CD4-positive, CD25-positive, alpha-beta regulatory T cell (primary cell): ENCODE results near the gene SGMS1. TPM values are rescaled to one million over a fixed set of nuclear protein-coding genes. Genes with fewer than 3 reads are reported as not detected.
"Not testable (repeated sequence)": the region's sequence is repeated elsewhere in the genome, so short reads cannot be mapped to it uniquely, and the experiment has no call there.

Experiments
- ATAC-seq, 2 donors: fragments of 150-1000 bp; cut with Tn5 transposase; one replicate each; pipeline ENCODE4 v1.10.0; 2021; ENCODE audit warnings: low read depth in 2 of 2, moderate number of reproducible peaks in 2 of 2, moderate library complexity in 1 of 2
- DNase-seq, 3 donors: peaks; one replicate each; pipeline versions ENCODE4 v3.0.0 to v3.0.0-alpha.2; 2012 to 2022; ENCODE audit warnings: mixed read lengths in 1 of 3
- H3K27ac ChIP-seq: one replicate; pipeline ENCODE4 v1.7.0; 2013; ENCODE audit warnings: mild to moderate bottlenecking, low read length; ENCODE audit not compliant: insufficient read depth, poor library complexity, severe bottlenecking
- H3K27me3 ChIP-seq: one replicate; pipeline ENCODE4 v1.7.0; 2013; ENCODE audit warnings: low read length; ENCODE audit not compliant: control insufficient read depth, insufficient read depth
- H3K36me3 ChIP-seq: one replicate; pipeline ENCODE4 v1.7.0; 2013; ENCODE audit warnings: mild to moderate bottlenecking, low read length, moderate library complexity; ENCODE audit not compliant: control insufficient read depth, insufficient read depth
- H3K4me1 ChIP-seq: 2 replicates; pipeline ENCODE4 v1.7.0; 2013; ENCODE audit warnings: mild to moderate bottlenecking, low read length; ENCODE audit not compliant: insufficient read depth, control insufficient read depth, poor library complexity, severe bottlenecking
- H3K4me3 ChIP-seq: one replicate; pipeline ENCODE4 v1.7.0; 2013; ENCODE audit warnings: low read depth, mild to moderate bottlenecking, low read length, moderate library complexity
- H3K9me3 ChIP-seq, 2 experiments: 1 replicate in 1 of 2; 2 replicates in 1 of 2; pipeline ENCODE4 v1.7.0; 2013; ENCODE audit warnings: low read length in 2 of 2, mild to moderate bottlenecking in 1 of 2, moderate library complexity in 1 of 2; ENCODE audit not compliant: control insufficient read depth in 2 of 2
- H3K27ac Mint-ChIP-seq, 3 donors: one replicate each; pipeline ENCODE4 v1.8.0; 2020 to 2022; ENCODE audit warnings: mild to moderate bottlenecking in 3 of 3, mixed read lengths in 3 of 3, moderate library complexity in 2 of 3
- H3K27me3 Mint-ChIP-seq: one replicate; pipeline ENCODE4 v1.8.0; 2022; ENCODE audit warnings: mild to moderate bottlenecking, mixed read lengths
- H3K36me3 Mint-ChIP-seq: one replicate; pipeline ENCODE4 v1.8.0; 2020; ENCODE audit warnings: mixed read lengths
- H3K4me1 Mint-ChIP-seq, 4 donors: one replicate each; pipeline ENCODE4 v1.8.0; 2020 to 2022; ENCODE audit warnings: mixed read lengths in 4 of 4, mild to moderate bottlenecking in 1 of 4
- H3K4me3 Mint-ChIP-seq, 4 donors: one replicate each; pipeline ENCODE4 v1.8.0; 2020 to 2022; ENCODE audit warnings: mild to moderate bottlenecking in 4 of 4, mixed read lengths in 4 of 4, moderate library complexity in 3 of 4
- H3K9me3 Mint-ChIP-seq, 7 donors: one replicate each; pipeline ENCODE4 v1.8.0; 2020 to 2022; ENCODE audit warnings: mixed read lengths in 7 of 7, mild to moderate bottlenecking in 3 of 7, moderate library complexity in 2 of 7
- polyA plus RNA-seq, 4 donors: library from polyadenylated mRNA; unstranded; fragments of 300-500 nt; fragmentation: Illumina TruSeq; gene quantifications; one replicate each; pipeline ENCODE4 v1.2.3, GENCODE V29; 2021
- total RNA-seq: library from RNA; stranded (reverse); gene quantifications from one replicate; pipeline ENCODE4 v1.2.3, GENCODE V29; 2022

Gene SGMS1
- total and polyA plus RNA-seq, 5 donors from 2014 or later: 25.7 to 241 (median 33.0) TPM

- Mint-ChIP-seq H3K9me3 (peaks cover 0 to 1% (median 0%) of the 10 kb centered on the region in 7 donors), H3K36me3 (peaks cover 5% of the 10 kb centered on the region), H3K27ac (peak overlapping the region; percentile 48 to 90 (median 78)), H3K4me1 (peaks cover 59 to 98% (median 86%) of the 10 kb centered on the region in 4 donors), H3K27me3 (no peaks in the 10 kb centered on the region), H3K4me3 (peak overlapping the region in 2 of 4 donors; percentile 9 to 16)
- Histone ChIP-seq H3K4me1 (peaks cover 81% of the 10 kb centered on the region), H3K27me3 (no peaks in the 10 kb centered on the region), H3K27ac (peak overlapping the region; percentile 70), H3K36me3 (no peaks in the 10 kb centered on the region), H3K4me3 (no peak overlapping the region), H3K9me3 (no peaks in the 10 kb centered on the region)
- DNase-seq: no peak
- no peak for ATAC-seq
Measured at GRCh38 chr10:50506861-50507573, 116.7 kb downstream of the SGMS1 start.

GRCh38 chr10:50504389-50504788, 119.4 kb downstream of the SGMS1 start:
- peak overlapping the region; percentile 18 to 89 (median 66) for H3K27ac Mint-ChIP-seq
- H3K27me3 ChIP-seq: no peaks in the 10 kb centered on the region
- H3K27ac ChIP-seq: peak overlapping the region; percentile 70
- peaks cover 67% of the 10 kb centered on the region for H3K4me1 ChIP-seq
- no peaks in the 10 kb centered on the region for H3K27me3 Mint-ChIP-seq
- no peak overlapping the region for H3K4me3 ChIP-seq
- no peaks in the 10 kb centered on the region for H3K9me3 ChIP-seq
- peak overlapping the region in 2 of 4 donors; percentile 17 to 80 for H3K4me3 Mint-ChIP-seq
- H3K9me3 Mint-ChIP-seq: peaks cover 0 to 2% (median 0%) of the 10 kb centered on the region in 7 donors
- ATAC-seq (no peak), DNase-seq (no peak)
- peaks cover 55 to 84% (median 74%) of the 10 kb centered on the region in 4 donors for H3K4me1 Mint-ChIP-seq
- H3K36me3 Mint-ChIP-seq: peaks cover 8% of the 10 kb centered on the region
- H3K36me3 ChIP-seq: peaks cover 2% of the 10 kb centered on the region

DNA sequence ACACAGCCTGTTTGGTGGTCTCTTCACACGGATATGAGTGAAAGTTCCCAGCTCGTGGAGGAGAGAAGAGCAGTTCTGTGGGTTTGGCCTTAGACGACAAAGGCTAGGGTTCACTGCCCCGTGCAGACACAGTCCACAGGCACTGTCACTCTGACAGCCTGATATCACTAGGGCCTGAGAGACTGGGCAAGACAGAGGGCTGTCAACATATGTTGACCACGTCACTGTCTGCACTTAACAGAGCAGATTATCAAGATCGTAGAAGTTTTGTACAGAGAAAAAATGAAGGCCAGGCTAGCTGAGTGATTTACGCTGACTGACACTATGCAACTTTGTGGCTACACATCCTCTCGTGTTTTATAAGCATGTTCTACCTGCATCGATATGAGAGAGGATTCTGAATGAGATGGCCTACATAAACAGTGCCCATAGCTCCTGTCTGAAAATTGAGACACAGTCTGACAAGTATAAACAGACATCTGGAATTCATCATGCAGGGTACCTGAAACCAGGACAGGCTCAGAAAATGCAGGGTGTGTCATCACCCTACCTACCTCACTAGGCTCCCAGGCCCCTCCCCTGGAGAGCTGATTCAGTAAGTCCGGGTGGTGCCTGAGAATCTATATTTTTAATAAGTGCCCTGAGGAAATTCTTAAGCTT, 120.0 kb downstream of the SGMS1 start:
- Histone ChIP-seq H3K9me3 (no peaks in the 10 kb centered on the region), H3K4me3 (peak overlapping the region; percentile 39), H3K36me3 (peaks cover 2% of the 10 kb centered on the region), H3K27ac (peak overlapping the region; percentile 70), H3K27me3 (no peaks in the 10 kb centered on the region), H3K4me1 (peaks cover 61% of the 10 kb centered on the region)
- Mint-ChIP-seq H3K27ac (peak overlapping the region; percentile 16 to 95 (median 89)), H3K27me3 (no peaks in the 10 kb centered on the region), H3K4me1 (peaks cover 49 to 79% (median 68%) of the 10 kb centered on the region in 4 donors), H3K36me3 (peaks cover 13% of the 10 kb centered on the region), H3K9me3 (peaks cover 0 to 3% (median 0%) of the 10 kb centered on the region in 7 donors), H3K4me3 (peak overlapping the region; percentile 32 to 80 (median 48))
- no peak for DNase-seq
- peak; percentile 19 to 21 for ATAC-seq

DNA sequence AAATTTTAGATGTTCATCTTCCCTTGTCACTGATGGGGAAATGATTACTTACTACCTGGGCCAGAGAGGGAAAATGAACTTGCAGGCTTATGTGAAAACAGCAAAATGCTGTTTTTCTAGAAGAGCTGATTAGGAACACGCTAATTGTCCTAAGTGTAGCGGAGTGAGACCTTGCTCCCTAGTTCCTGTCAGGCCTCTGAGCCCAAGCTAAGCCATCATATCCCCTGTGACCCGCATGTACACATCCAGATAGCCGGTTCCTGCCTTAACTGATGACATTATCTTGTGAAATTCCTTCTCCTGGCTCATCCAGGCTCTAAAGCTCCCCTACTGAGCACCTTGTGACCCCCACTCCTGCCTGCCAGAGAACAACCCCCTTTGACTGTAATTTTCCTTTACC, 120.6 kb downstream of the SGMS1 start:
- peaks cover 43 to 78% (median 62%) of the 10 kb centered on the region in 4 donors for H3K4me1 Mint-ChIP-seq
- not testable (repeated sequence) for H3K36me3 ChIP-seq, DNase-seq, H3K27me3 Mint-ChIP-seq, H3K27me3 ChIP-seq, ATAC-seq, H3K9me3 ChIP-seq, H3K9me3 Mint-ChIP-seq
- peak overlapping the region; percentile 32 to 80 (median 54) for H3K4me3 Mint-ChIP-seq
- H3K27ac ChIP-seq: peak overlapping the region; percentile 70
- H3K4me1 ChIP-seq: peaks cover 56% of the 10 kb centered on the region
- H3K4me3 ChIP-seq: peak overlapping the region; percentile 27
- H3K36me3 Mint-ChIP-seq: peaks cover 18% of the 10 kb centered on the region
- H3K27ac Mint-ChIP-seq: peak overlapping the region; percentile 16 to 95 (median 89)

- peak overlapping the region; percentile 46 for H3K4me3 ChIP-seq
- H3K36me3 Mint-ChIP-seq: peaks cover 21% of the 10 kb centered on the region
- H3K9me3 Mint-ChIP-seq: peaks cover 0 to 4% (median 0%) of the 10 kb centered on the region in 7 donors
- peak overlapping the region; percentile 44 to 66 (median 62) for H3K4me3 Mint-ChIP-seq
- H3K4me1 ChIP-seq: peaks cover 45% of the 10 kb centered on the region
- no peaks in the 10 kb centered on the region for H3K9me3 ChIP-seq
- peak overlapping the region; percentile 70 for H3K27ac ChIP-seq
- peak overlapping the region; percentile 45 to 89 (median 81) for H3K27ac Mint-ChIP-seq
- peaks cover 2% of the 10 kb centered on the region for H3K36me3 ChIP-seq
- H3K27me3 Mint-ChIP-seq: no peaks in the 10 kb centered on the region
- peaks cover 46 to 77% (median 63%) of the 10 kb centered on the region in 4 donors for H3K4me1 Mint-ChIP-seq
- H3K27me3 ChIP-seq: no peaks in the 10 kb centered on the region
- DNase-seq (peak in 2 of 3 donors; percentile 38 to 84), ATAC-seq (peak; percentile 46 to 62)
Measured at GRCh38 chr10:50501924-50502452, 121.8 kb downstream of the SGMS1 start.

- H3K27ac Mint-ChIP-seq: peak overlapping the region in 2 of 3 donors; percentile 41 to 89
- peak overlapping the region in 1 of 4 donors; percentile 64 for H3K4me3 Mint-ChIP-seq
- Histone ChIP-seq H3K4me1 (peaks cover 40% of the 10 kb centered on the region), H3K9me3 (no peaks in the 10 kb centered on the region), H3K27ac (peak overlapping the region; percentile 70), H3K36me3 (peaks cover 2% of the 10 kb centered on the region), H3K27me3 (no peaks in the 10 kb centered on the region), H3K4me3 (peak overlapping the region; percentile 46)
- no peak for ATAC-seq
- no peak for DNase-seq
- H3K4me1 Mint-ChIP-seq: peaks cover 44 to 77% (median 61%) of the 10 kb centered on the region in 4 donors
- peaks cover 25% of the 10 kb centered on the region for H3K36me3 Mint-ChIP-seq
- peaks cover 0 to 4% (median 0%) of the 10 kb centered on the region in 7 donors for H3K9me3 Mint-ChIP-seq
- H3K27me3 Mint-ChIP-seq: no peaks in the 10 kb centered on the region
Measured at GRCh38 chr10:50501478-50501877, 122.3 kb downstream of the SGMS1 start.

- Mint-ChIP-seq H3K27me3 (no peaks in the 10 kb centered on the region), H3K4me3 (no peak overlapping the region), H3K4me1 (peaks cover 25 to 53% (median 49%) of the 10 kb centered on the region in 4 donors), H3K9me3 (peaks cover 0 to 4% (median 1%) of the 10 kb centered on the region in 7 donors), H3K27ac (peak overlapping the region in 1 of 3 donors; percentile 9), H3K36me3 (peaks cover 33% of the 10 kb centered on the region)
- Histone ChIP-seq H3K27me3 (no peaks in the 10 kb centered on the region), H3K4me3 (no peak overlapping the region), H3K9me3 (no peaks in the 10 kb centered on the region), H3K27ac (no peak overlapping the region), H3K4me1 (peaks cover 32% of the 10 kb centered on the region), H3K36me3 (peaks cover 2% of the 10 kb centered on the region)
- DNase-seq (no peak), ATAC-seq (no peak)
Measured at GRCh38 chr10:50498465-50498864, 125.3 kb downstream of the SGMS1 start.
